ENCODE results near the gene TSC22D4. TPM values are rescaled to one million over a fixed set of nuclear protein-coding genes. Genes with fewer than 3 reads are reported as not detected.
A peak's percentile ranks its signal among the peaks of the same experiment; 100 is the strongest.

The TSC22D4 gene
- total RNA-seq, 1 experiment from 2014 or later: 26.6 TPM

- no peak for DNase-seq (ENCODE audit: low spot score)
Observed at GRCh38 chr7:100492738-100493475, 13.9 kb upstream of the TSC22D4 start.

GRCh38 chr7:100491192-100491578, 12.2 kb upstream of the TSC22D4 start:
- DNase-seq (ENCODE audit: low spot score): no peak

GRCh38 chr7:100490483-100491191, 11.6 kb upstream of the TSC22D4 start:
- no peak for DNase-seq (ENCODE audit: low spot score)

GRCh38 chr7:100489824-100490223, 10.8 kb upstream of the TSC22D4 start:
- peak; percentile 83 for DNase-seq (ENCODE audit: low spot score)

GRCh38 chr7:100489121-100489520, 10.1 kb upstream of the TSC22D4 start:
- DNase-seq (ENCODE audit: low spot score): no peak

GRCh38 chr7:100488333-100489095, 9.5 kb upstream of the TSC22D4 start:
- no peak for DNase-seq (ENCODE audit: low spot score)

- DNase-seq (ENCODE audit: low spot score): peak; percentile 51
Observed at GRCh38 chr7:100486753-100487446, 7.9 kb upstream of the TSC22D4 start.

GRCh38 chr7:100486111-100486636, 7.2 kb upstream of the TSC22D4 start:
- DNase-seq (ENCODE audit: low spot score): no peak

GRCh38 chr7:100485471-100485876, 6.5 kb upstream of the TSC22D4 start:
- no peak for DNase-seq (ENCODE audit: low spot score)

GRCh38 chr7:100484673-100485045, 5.6 kb upstream of the TSC22D4 start:
- DNase-seq (ENCODE audit: low spot score): no peak

- DNase-seq (ENCODE audit: low spot score): no peak
Observed at GRCh38 chr7:100483722-100484672, 5.0 kb upstream of the TSC22D4 start, which contains the start of gene NYAP1. NYAP1 (plus strand) TSS chr7:100483927; CDS start chr7:100485312, 1,385 bp downstream.

- DNase-seq (ENCODE audit: low spot score): no peak
Observed at GRCh38 chr7:100483090-100483721, 4.2 kb upstream of the TSC22D4 start.

- no peak for DNase-seq (ENCODE audit: low spot score)
Observed at GRCh38 chr7:100482728-100483089, 3.7 kb upstream of the TSC22D4 start.

GRCh38 chr7:100481466-100481865, 2.5 kb upstream of the TSC22D4 start:
- DNase-seq (ENCODE audit: low spot score): no peak

- DNase-seq (ENCODE audit: low spot score): no peak
Observed at GRCh38 chr7:100477871-100478267, 1.1 kb downstream of the TSC22D4 start.

GRCh38 chr7:100476903-100477870, 1.8 kb downstream of the TSC22D4 start:
- DNase-seq (ENCODE audit: low spot score): no peak

- DNase-seq (ENCODE audit: low spot score): no peak
Observed at GRCh38 chr7:100476101-100476780, 2.8 kb downstream of the TSC22D4 start.

GRCh38 chr7:100475549-100475948, 3.5 kb downstream of the TSC22D4 start:
- DNase-seq (ENCODE audit: low spot score): no peak

Measured in A172 (cell line).